Measurements from ENCODE around the gene AFF3.

The AFF3 gene

DNA sequence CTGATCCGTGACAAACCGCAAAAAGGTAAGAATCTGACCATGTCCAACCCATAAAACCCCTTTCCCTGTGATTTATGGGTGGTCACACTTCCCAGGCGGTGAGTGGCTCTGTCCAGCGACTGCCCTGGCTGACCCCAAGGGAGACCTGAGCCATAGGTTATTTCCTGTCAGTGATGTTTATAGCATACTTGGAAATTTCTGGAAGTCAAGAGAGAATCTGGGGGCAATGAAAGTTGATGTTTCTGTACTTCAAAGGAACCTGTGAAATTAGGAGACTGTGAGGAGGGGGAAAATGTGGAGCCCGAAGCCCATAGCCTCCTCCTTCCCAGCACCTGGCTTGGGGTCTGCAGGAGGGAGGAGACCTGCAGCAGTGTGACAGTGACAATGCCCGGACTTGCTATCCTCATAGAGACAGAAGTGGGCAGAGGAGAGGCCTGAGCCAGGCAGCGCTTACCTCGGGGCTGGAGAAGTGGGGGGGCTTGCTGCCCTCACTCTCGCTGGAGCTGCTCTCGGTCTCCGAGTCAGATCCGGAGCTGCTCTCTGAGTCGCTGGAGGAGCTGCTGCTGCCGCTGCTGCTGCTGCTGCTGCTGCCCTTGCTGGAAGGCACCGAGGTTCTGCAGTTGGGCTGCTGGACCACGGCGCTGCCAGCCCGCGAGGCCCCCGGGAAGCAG, 541.3 kb downstream of the AFF3 start:
- H3K4me1 ChIP-seq (ENCODE audit: control insufficient read depth, insufficient read depth, low read length): no peaks in the 10 kb centered on the region
- H3K27me3 ChIP-seq (ENCODE audit: control insufficient read depth, insufficient read depth, low read length): no peaks in the 10 kb centered on the region
- no peak overlapping the region for H3K9ac ChIP-seq (ENCODE audit: low read length)
- H3K4me3 ChIP-seq (ENCODE audit: low read length): no peak overlapping the region
- H3K36me3 ChIP-seq (ENCODE audit: control insufficient read depth, insufficient read depth, low read length): no peaks in the 10 kb centered on the region
- no peak overlapping the region for H3K27ac ChIP-seq (ENCODE audit: low read depth, low read length)

DNA sequence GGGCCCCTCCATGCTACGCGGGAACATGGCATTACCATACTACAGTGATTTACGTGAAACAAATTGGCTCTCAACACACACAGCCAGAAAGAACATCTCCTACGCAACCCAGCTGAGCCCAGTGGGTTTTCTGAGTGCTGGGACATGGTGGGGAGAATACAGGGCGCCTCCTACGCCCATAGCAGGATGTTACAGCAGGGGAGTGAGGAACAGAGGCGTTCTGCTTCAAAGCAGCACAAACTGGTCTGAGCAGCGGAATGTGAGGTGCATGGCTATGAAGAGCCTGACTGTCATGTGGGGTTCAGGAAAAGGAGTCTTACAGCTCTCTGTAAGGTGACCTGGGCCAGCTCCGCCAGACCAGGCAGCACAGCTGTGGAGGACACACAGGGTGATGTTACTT, 543.9 kb downstream of the AFF3 start:
- Histone ChIP-seq H3K4me1 (ENCODE audit: control insufficient read depth, insufficient read depth, low read length) (no peaks in the 10 kb centered on the region), H3K27ac (ENCODE audit: low read depth, low read length) (no peak overlapping the region), H3K4me3 (ENCODE audit: low read length) (no peak overlapping the region), H3K27me3 (ENCODE audit: control insufficient read depth, insufficient read depth, low read length) (no peaks in the 10 kb centered on the region), H3K36me3 (ENCODE audit: control insufficient read depth, insufficient read depth, low read length) (no peaks in the 10 kb centered on the region), H3K9ac (ENCODE audit: low read length) (no peak overlapping the region)

DNA sequence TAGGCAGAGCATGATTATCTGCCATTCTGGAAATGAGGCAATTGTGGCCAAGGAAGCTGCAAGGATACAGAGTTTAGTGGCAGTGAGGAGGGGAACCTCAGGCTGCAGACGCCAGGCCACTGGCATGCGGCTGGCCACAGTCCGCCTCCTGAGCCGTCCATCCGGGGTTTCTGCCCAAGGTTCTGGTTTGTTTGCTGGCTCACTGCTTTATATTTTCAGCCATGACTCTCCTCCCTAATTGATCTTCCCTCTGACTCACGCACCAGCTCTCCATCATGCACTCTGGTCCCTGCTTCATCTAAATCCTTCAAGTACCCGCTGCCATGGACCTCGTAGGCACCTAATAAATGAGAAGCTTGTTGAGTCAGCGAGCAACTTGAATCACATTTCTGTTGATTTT, 544.8 kb downstream of the AFF3 start:
- Histone ChIP-seq H3K4me1 (ENCODE audit: control insufficient read depth, insufficient read depth, low read length) (no peaks in the 10 kb centered on the region), H3K36me3 (ENCODE audit: control insufficient read depth, insufficient read depth, low read length) (no peaks in the 10 kb centered on the region), H3K27me3 (ENCODE audit: control insufficient read depth, insufficient read depth, low read length) (no peaks in the 10 kb centered on the region), H3K4me3 (ENCODE audit: low read length) (no peak overlapping the region), H3K9ac (ENCODE audit: low read length) (no peak overlapping the region), H3K27ac (ENCODE audit: low read depth, low read length) (no peak overlapping the region)

DNA sequence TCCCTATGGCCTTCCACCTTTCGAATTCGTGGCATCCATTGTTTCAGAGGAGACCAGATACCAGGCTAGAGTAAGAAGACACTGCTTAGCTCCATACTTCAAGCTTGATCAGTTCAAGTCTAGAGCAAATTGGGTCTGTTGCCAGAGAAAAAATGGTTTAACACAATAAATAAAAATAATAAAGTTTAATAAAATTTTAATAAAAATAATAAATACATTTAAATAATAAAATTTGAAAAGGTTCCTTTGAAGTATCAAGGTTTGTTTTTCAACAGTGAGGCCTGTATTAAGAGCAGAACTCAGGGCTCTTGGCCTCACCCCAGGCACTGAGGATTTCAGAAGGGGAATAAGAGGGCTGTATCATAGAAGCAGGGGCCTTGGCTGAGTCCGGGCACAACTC, 547.0 kb downstream of the AFF3 start:
- H3K27me3 ChIP-seq (ENCODE audit: control insufficient read depth, insufficient read depth, low read length): no peaks in the 10 kb centered on the region
- no peak overlapping the region for H3K4me3 ChIP-seq (ENCODE audit: low read length)
- no peak overlapping the region for H3K27ac ChIP-seq (ENCODE audit: low read depth, low read length)
- H3K36me3 ChIP-seq (ENCODE audit: control insufficient read depth, insufficient read depth, low read length): peaks cover 3% of the 10 kb centered on the region
- no peaks in the 10 kb centered on the region for H3K4me1 ChIP-seq (ENCODE audit: control insufficient read depth, insufficient read depth, low read length)
- H3K9ac ChIP-seq (ENCODE audit: low read length): no peak overlapping the region

DNA sequence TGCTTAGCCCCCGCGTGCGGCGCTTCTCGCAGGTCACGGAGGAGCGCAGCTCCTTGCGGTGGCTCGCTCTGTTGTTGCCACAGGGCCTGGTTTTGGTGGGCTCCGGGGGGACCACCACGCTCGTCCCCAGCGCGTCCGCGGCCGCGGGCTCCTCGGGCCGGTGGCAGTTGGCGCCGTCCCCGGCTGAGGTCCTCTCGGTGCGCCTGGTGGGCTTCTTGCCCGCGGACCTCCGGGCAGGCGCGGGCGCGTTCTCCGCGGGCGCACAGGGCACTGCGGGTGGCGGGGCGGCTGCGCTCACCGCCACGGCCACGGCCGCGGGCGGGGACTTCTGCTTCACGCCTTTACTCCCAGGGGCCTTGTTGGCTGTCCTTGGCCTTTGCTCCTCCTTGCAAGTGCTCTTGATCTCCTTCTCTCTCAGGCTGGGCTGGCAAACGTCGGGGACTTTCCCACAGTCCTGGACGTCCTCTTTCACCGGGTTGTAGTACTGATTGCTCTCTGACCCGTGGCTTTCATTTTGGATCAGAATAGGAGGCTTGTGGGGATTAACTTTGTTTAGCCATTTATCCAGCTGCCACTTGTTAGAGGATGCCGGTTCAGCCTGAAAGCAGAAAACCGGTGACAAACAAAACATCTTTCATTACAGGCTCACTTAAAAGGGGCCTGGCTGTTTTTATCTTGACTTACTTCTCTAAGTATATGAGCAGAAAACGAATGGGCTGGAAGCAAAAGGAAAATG, 548.5 kb downstream of the AFF3 start:
- no peaks in the 10 kb centered on the region for H3K4me1 ChIP-seq (ENCODE audit: control insufficient read depth, insufficient read depth, low read length)
- H3K36me3 ChIP-seq (ENCODE audit: control insufficient read depth, insufficient read depth, low read length): peaks cover 3% of the 10 kb centered on the region
- no peak overlapping the region for H3K9ac ChIP-seq (ENCODE audit: low read length)
- no peaks in the 10 kb centered on the region for H3K27me3 ChIP-seq (ENCODE audit: control insufficient read depth, insufficient read depth, low read length)
- no peak overlapping the region for H3K4me3 ChIP-seq (ENCODE audit: low read length)
- no peak overlapping the region for H3K27ac ChIP-seq (ENCODE audit: low read depth, low read length)

DNA sequence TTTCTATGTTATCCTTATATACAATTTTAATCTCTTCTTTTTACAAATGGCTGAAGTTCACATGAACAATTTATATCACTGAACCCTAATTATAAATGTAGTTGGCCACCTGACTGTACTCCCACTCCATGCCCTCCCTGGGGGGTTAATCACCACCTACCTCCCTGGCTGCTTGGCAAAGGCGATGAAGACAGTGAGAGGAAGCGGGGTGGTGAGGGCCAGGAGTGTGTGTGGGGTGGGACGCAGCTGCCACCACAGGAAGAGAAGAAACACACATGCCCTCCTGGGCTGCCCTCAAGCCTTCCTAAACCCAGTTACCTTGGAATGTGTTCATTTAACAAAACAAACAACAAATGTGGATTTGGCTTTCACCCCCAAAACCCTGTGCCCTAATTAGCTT, 565.6 kb downstream of the AFF3 start:
- no peak overlapping the region for H3K27ac ChIP-seq (ENCODE audit: low read depth, low read length)
- no peaks in the 10 kb centered on the region for H3K36me3 ChIP-seq (ENCODE audit: control insufficient read depth, insufficient read depth, low read length)
- H3K4me1 ChIP-seq (ENCODE audit: control insufficient read depth, insufficient read depth, low read length): no peaks in the 10 kb centered on the region
- H3K4me3 ChIP-seq (ENCODE audit: low read length): no peak overlapping the region
- H3K27me3 ChIP-seq (ENCODE audit: control insufficient read depth, insufficient read depth, low read length): no peaks in the 10 kb centered on the region
- no peak overlapping the region for H3K9ac ChIP-seq (ENCODE audit: low read length)

DNA sequence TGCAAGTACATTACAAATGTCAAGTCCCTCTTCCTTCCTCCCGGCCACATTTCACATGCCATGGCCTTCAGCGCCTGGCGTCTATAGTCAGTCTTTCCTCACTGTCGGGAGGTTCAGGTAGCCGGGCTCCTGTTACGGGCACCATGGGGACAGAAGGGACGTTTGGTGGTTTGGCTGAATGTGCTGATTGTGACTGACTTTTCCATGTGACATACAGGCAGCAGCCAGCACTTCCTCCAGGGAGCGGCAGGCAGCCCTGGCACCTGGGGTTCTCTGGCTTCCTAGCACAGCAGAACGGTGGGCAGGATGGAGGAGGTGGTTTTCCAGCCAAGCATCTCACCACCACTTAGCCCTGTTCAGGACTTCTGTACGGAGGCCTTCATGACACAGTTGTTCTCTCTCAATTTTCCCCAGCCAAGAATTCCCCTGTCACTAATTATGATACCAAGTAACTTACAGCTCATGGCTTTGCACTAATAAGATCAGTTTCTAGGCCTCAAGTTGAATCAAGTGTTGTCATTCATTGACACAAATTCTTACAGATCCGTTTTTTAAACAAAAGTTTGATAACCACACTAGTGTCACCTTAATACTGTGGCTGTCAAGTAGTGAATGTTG, 568.6 kb downstream of the AFF3 start:
- Histone ChIP-seq H3K4me1 (ENCODE audit: control insufficient read depth, insufficient read depth, low read length) (no peaks in the 10 kb centered on the region), H3K36me3 (ENCODE audit: control insufficient read depth, insufficient read depth, low read length) (peaks cover 3% of the 10 kb centered on the region), H3K9ac (ENCODE audit: low read length) (no peak overlapping the region), H3K27ac (ENCODE audit: low read depth, low read length) (no peak overlapping the region), H3K4me3 (ENCODE audit: low read length) (no peak overlapping the region), H3K27me3 (ENCODE audit: control insufficient read depth, insufficient read depth, low read length) (no peaks in the 10 kb centered on the region)

DNA sequence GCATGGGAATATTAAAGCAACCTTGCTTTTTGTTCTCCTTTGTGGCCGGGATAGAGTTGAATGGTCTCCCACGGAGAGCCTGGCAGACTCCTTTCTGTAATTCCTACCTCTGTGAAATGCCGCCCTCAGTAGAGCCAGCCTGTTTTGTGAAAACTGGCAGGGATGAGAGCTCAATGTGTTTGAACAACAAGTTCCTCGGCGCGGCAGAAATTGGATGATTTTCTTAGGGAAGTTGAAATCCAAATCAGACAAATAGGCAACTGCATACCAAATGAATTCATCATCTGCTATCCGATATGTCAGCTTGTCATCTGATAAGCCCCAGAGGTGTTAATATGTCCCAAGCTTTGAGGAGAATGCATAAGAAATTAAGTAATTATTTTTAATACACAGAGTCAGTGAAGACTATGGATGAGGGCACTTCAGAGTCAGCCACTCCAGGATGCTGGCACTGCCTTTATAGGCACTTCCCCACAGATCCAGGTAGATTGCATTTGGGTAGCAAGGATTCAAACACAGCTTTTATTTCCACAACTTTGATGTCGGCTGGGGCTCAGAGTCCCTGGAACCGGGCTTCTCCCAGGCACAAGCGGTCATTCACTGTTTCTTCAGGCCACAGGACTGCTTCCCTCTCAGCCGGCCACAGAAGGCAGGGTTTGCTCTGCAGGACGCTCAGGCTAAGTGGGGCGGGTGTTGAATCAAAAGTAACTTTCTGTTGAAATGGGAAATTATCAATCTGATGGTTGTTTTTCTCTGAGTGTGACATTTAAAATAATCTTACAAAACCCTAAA, 569.8 kb downstream of the AFF3 start:
- Histone ChIP-seq H3K4me1 (ENCODE audit: control insufficient read depth, insufficient read depth, low read length) (no peaks in the 10 kb centered on the region), H3K4me3 (ENCODE audit: low read length) (no peak overlapping the region), H3K27me3 (ENCODE audit: control insufficient read depth, insufficient read depth, low read length) (no peaks in the 10 kb centered on the region), H3K9ac (ENCODE audit: low read length) (no peak overlapping the region), H3K36me3 (ENCODE audit: control insufficient read depth, insufficient read depth, low read length) (peaks cover 3% of the 10 kb centered on the region), H3K27ac (ENCODE audit: low read depth, low read length) (no peak overlapping the region)

DNA sequence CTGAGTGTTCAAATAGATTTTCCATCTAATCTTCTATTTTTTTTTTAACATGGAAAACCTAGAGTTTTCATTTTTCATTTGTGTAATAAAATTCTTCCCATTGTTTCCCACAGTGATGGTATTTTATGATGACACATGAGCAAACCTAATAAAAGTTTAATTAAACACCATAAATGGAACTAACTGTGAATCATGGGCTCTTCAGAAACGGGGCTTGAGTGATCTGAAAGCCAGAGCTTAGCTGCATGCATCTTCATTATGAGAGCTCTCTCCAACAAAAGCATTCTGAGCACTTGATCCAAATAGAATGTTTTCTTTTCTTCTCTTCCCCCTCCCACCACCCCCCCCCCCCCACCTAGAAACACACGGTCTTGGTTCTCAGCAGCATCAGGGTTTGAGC, 570.4 kb downstream of the AFF3 start:
- no peak overlapping the region for H3K4me3 ChIP-seq (ENCODE audit: low read length)
- H3K9ac ChIP-seq (ENCODE audit: low read length): no peak overlapping the region
- H3K36me3 ChIP-seq (ENCODE audit: control insufficient read depth, insufficient read depth, low read length): peaks cover 3% of the 10 kb centered on the region
- no peak overlapping the region for H3K27ac ChIP-seq (ENCODE audit: low read depth, low read length)
- no peaks in the 10 kb centered on the region for H3K4me1 ChIP-seq (ENCODE audit: control insufficient read depth, insufficient read depth, low read length)
- H3K27me3 ChIP-seq (ENCODE audit: control insufficient read depth, insufficient read depth, low read length): no peaks in the 10 kb centered on the region

DNA sequence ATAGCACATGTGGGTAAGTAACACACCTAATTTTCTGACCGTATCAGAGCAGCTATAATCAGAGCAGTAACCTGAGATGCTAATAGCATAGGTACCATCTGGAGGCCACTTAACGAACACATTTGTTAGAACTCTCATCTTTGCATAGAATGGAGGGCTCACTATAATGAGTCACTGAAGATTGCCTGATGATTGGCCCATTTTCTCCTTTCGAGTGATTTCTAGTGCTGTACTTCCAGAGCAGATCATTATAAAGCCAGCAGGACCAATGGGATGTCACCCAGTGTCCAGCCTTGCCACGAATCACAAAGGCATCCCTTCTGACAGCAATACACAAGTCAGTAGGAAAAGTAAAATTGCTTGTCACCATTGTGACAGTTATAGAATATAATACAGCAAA, 570.9 kb downstream of the AFF3 start:
- no peak overlapping the region for H3K9ac ChIP-seq (ENCODE audit: low read length)

DNA sequence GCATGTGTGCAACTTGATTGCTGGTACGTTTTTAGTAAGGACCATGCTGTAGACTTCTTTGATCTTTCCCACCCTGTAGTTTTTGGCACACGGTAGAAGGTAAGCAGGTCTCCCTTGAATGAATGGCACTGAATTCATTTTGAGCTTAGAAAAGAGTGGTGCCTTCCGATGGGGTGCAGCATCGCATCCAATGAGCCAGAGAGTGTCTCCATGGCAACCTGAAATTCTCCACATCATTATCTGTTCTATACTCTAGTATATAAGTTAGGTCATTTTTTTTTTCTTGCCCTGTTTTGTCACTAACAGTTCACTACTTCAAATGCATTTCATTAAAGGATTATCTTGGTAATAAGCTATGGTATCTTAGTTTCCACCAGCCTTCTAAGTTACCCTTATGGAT, 571.4 kb downstream of the AFF3 start:
- no peaks in the 10 kb centered on the region for H3K27me3 ChIP-seq (ENCODE audit: control insufficient read depth, insufficient read depth, low read length)
- peaks cover 3% of the 10 kb centered on the region for H3K36me3 ChIP-seq (ENCODE audit: control insufficient read depth, insufficient read depth, low read length)
- H3K4me3 ChIP-seq (ENCODE audit: low read length): no peak overlapping the region
- H3K27ac ChIP-seq (ENCODE audit: low read depth, low read length): no peak overlapping the region
- H3K4me1 ChIP-seq (ENCODE audit: control insufficient read depth, insufficient read depth, low read length): no peaks in the 10 kb centered on the region
- no peak overlapping the region for H3K9ac ChIP-seq (ENCODE audit: low read length)

More for the DNA sequence above, 570.9 kb downstream of the AFF3 start:
- no peak overlapping the region for H3K4me3 ChIP-seq (ENCODE audit: low read length)
- peaks cover 3% of the 10 kb centered on the region for H3K36me3 ChIP-seq (ENCODE audit: control insufficient read depth, insufficient read depth, low read length)
- no peaks in the 10 kb centered on the region for H3K4me1 ChIP-seq (ENCODE audit: control insufficient read depth, insufficient read depth, low read length)
- H3K27ac ChIP-seq (ENCODE audit: low read depth, low read length): no peak overlapping the region
- H3K27me3 ChIP-seq (ENCODE audit: control insufficient read depth, insufficient read depth, low read length): no peaks in the 10 kb centered on the region

DNA sequence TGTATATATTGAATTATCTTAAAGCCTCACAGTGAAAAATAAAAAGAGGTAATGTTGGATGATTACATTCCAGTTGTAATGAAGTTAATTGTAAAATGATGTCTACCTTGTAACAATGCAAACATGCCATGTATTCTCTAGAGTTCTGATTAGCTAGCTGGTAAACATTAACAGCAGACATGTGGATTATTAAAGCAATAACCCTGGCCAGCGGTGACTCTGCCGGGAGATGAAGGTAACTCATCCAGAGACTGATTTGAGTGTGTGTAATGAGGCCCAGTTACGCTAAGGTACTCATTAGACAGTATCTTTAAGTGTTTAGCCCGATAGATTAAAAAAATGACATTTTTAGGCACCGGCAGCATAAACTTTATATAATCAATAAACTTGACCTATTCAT, 573.0 kb downstream of the AFF3 start:
- Histone ChIP-seq H3K27ac (ENCODE audit: low read depth, low read length) (no peak overlapping the region), H3K36me3 (ENCODE audit: control insufficient read depth, insufficient read depth, low read length) (peaks cover 3% of the 10 kb centered on the region), H3K9ac (ENCODE audit: low read length) (no peak overlapping the region), H3K4me3 (ENCODE audit: low read length) (no peak overlapping the region), H3K4me1 (ENCODE audit: control insufficient read depth, insufficient read depth, low read length) (no peaks in the 10 kb centered on the region), H3K27me3 (ENCODE audit: control insufficient read depth, insufficient read depth, low read length) (no peaks in the 10 kb centered on the region)
